Stomach (tissue), 9 donors: ENCODE measurements around the gene ATP10B. TPM values are rescaled to one million over a fixed set of nuclear protein-coding genes. Genes with fewer than 3 reads are reported as not detected.

Experiments used
- DNase-seq, 2 donors: peaks; one replicate each; pipeline versions ENCODE4 v3.0.0 to v3.0.0-alpha.2; 2013 to 2019
- H3K27ac ChIP-seq, 5 donors: fragments of 200-600 bp in 4 of 5; sonication (generic) in 4 of 5; one replicate each; pipeline ENCODE4 v1.5.1; 2013 to 2019; ENCODE audit warnings: mild to moderate bottlenecking in 1 of 5, moderate library complexity in 1 of 5
- H3K27me3 ChIP-seq, 3 donors: fragments of 200-600 bp; sonication (generic); one replicate each; pipeline ENCODE4 v1.5.1; 2017 to 2019; ENCODE audit warnings: mixed run types in 1 of 3
- H3K36me3 ChIP-seq, 4 donors: fragments of 200-600 bp; sonication (generic); 1 replicate in 3 of 4; 2 replicates in 1 of 4; pipeline ENCODE4 v1.5.1; 2016 to 2019
- H3K4me1 ChIP-seq, 4 donors: fragments of 200-600 bp; sonication (generic); one replicate each; pipeline ENCODE4 v1.5.1; 2016 to 2019
- H3K4me3 ChIP-seq, 4 donors: fragments of 200-600 bp; sonication (generic) in 3 of 4; one replicate each; pipeline ENCODE4 v1.5.1; 2016 to 2019; ENCODE audit warnings: mild to moderate bottlenecking in 1 of 4
- H3K9me3 ChIP-seq, 4 donors: fragments of 200-600 bp; sonication (generic); one replicate each; pipeline ENCODE4 v1.5.1; 2016 to 2019
- EP300 ChIP-seq: sonication (generic); formaldehyde crosslinking; IDR thresholded peaks from one replicate; pipeline ENCODE4 v1.6.1; 2017; ENCODE audit warnings: antibody characterized with exemption
- POLR2A ChIP-seq, 4 donors: fragments of 450-650 bp; IDR thresholded peaks; one replicate each; pipeline ENCODE4 v1.6.1; 2016; ENCODE audit warnings: antibody characterized with exemption in 4 of 4, control low read depth in 2 of 4, mild to moderate bottlenecking in 1 of 4, moderate library complexity in 1 of 4
- POLR2AphosphoS5 ChIP-seq, 3 donors: sonication (generic); formaldehyde crosslinking; IDR thresholded peaks; one replicate each; pipeline ENCODE4 v1.6.1; 2016; ENCODE audit warnings: antibody characterized with exemption in 3 of 3
- WGBS, 5 donors: extraction: QIAGEN DNeasy Blood & Tissue Kit in 3 of 5; methylation state at CpG; one replicate each; pipeline versions ENCODE4 v1.1.5 to v1.1.7; 2013 to 2018; 5-methylcytosine and 5-hydroxymethylcytosine counted together
- intact Hi-C: fragments of 100-400 bp; cut with DNase I; formaldehyde crosslinking; loops from one replicate; pipeline ENCODE4 v1.15.1; 2023; ENCODE audit warnings: low total_unique reads
- polyA plus RNA-seq, 3 donors: library from polyadenylated mRNA; stranded (reverse); fragments of 200-250 nt; gene quantifications; one replicate each; pipeline ENCODE4 v1.2.3, GENCODE V29; 2013
- total RNA-seq, 5 donors: library from RNA; depleted of rRNA; stranded (reverse); fragments of >200 nt; gene quantifications; one replicate each; pipeline versions ENCODE4 v1.1.0 to v1.2.3, GENCODE V29; 2014 to 2016
- TF ChIP-seq, protein P1 (sequence below), 7 experiments: fragments of 450-650 bp in 4 of 7; fragments of 200-600 bp in 3 of 7; sonication (generic) in 3 of 7; IDR thresholded peaks; one replicate each; pipeline ENCODE4 v1.5.1; 2016 to 2019; ENCODE audit warnings: antibody characterized with exemption in 7 of 7, control low read depth in 2 of 7, mild to moderate bottlenecking in 1 of 7
- donor health status: healthy with polysubstance abuse.
- donor health status: Bipolar disorder and iron deficiency.
- donor health status: healthy.

The ATP10B gene
- total and polyA plus RNA-seq, 8 donors: 0.25 to 115 (median 4.4) TPM

DNA sequence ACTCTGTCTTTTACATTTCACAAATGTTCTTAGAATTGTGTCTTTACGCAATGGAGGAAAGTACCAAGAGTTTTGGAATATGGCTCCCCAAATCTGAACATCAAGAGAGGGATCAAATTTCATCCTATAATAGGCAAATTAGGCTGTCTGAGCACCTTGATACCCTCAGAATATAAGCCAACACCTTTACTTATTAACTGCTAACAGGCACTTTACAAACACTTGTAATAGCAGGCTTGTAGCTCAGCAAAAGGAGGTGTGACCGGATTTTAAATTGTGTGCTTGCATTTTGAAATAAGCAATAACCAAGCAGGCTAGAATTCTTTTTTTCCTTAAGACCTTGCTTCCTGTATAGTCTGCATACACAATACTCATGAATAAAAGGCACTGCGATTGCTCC lies 92.0 kb downstream of the ATP10B start:
- Histone ChIP-seq H3K9me3 (peaks cover 0 to 5% (median 0%) of the 10 kb centered on the region in 4 donors), H3K4me1 (no peaks in the 10 kb centered on the region), H3K27ac (no peak overlapping the region), H3K4me3 (no peak overlapping the region), H3K36me3 (no peaks in the 10 kb centered on the region), H3K27me3 (no peaks in the 10 kb centered on the region)
- no peak for TF ChIP-seq POLR2A (IDR thresholded peaks at IDR 0.05)
- no peak for TF ChIP-seq POLR2AphosphoS5 (IDR thresholded peaks at IDR 0.05)
- TF ChIP-seq, protein P1, sequence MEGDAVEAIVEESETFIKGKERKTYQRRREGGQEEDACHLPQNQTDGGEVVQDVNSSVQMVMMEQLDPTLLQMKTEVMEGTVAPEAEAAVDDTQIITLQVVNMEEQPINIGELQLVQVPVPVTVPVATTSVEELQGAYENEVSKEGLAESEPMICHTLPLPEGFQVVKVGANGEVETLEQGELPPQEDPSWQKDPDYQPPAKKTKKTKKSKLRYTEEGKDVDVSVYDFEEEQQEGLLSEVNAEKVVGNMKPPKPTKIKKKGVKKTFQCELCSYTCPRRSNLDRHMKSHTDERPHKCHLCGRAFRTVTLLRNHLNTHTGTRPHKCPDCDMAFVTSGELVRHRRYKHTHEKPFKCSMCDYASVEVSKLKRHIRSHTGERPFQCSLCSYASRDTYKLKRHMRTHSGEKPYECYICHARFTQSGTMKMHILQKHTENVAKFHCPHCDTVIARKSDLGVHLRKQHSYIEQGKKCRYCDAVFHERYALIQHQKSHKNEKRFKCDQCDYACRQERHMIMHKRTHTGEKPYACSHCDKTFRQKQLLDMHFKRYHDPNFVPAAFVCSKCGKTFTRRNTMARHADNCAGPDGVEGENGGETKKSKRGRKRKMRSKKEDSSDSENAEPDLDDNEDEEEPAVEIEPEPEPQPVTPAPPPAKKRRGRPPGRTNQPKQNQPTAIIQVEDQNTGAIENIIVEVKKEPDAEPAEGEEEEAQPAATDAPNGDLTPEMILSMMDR (IDR thresholded peaks at IDR 0.05): no peak
- no peak for TF ChIP-seq EP300
- intact Hi-C loops: no loop called here
- 77 to 92% (median 90%) methylated on average over 3 of the region's 3 CpGs for WGBS, 5 donors
- DNase-seq: no peak

DNA sequence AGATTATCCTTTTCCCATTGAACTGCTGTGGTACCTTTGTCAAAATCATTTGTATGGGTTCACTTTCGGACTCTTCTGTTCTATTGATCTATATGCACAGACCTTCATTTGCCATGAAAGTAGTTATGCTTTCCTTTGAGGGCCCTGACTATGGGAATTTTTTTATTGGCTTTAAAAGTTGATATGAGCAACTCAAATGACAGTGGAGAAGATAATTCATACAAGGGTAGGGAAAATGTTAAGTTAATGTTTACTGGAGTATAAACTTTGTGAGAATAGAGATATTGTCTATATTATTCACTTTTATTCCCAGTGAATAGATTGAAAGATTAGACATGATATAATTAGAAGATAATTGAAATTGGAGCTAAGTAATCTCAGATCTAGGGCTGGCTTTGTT lies 94.8 kb downstream of the ATP10B start:
- H3K36me3 ChIP-seq: no peaks in the 10 kb centered on the region
- 6 to 95% (median 44%) methylated on average over 1 of the region's 1 CpG for WGBS, 5 donors
- no peak for TF ChIP-seq POLR2AphosphoS5 (IDR thresholded peaks at IDR 0.05)
- TF ChIP-seq, protein P1 (IDR thresholded peaks at IDR 0.05): no peak
- H3K27me3 ChIP-seq: no peaks in the 10 kb centered on the region
- peaks cover 0 to 3% (median 0%) of the 10 kb centered on the region in 4 donors for H3K9me3 ChIP-seq
- DNase-seq: no peak
- intact Hi-C loops: no loop called here
- H3K4me1 ChIP-seq: no peaks in the 10 kb centered on the region
- no peak overlapping the region for H3K27ac ChIP-seq
- H3K4me3 ChIP-seq: no peak overlapping the region

DNA sequence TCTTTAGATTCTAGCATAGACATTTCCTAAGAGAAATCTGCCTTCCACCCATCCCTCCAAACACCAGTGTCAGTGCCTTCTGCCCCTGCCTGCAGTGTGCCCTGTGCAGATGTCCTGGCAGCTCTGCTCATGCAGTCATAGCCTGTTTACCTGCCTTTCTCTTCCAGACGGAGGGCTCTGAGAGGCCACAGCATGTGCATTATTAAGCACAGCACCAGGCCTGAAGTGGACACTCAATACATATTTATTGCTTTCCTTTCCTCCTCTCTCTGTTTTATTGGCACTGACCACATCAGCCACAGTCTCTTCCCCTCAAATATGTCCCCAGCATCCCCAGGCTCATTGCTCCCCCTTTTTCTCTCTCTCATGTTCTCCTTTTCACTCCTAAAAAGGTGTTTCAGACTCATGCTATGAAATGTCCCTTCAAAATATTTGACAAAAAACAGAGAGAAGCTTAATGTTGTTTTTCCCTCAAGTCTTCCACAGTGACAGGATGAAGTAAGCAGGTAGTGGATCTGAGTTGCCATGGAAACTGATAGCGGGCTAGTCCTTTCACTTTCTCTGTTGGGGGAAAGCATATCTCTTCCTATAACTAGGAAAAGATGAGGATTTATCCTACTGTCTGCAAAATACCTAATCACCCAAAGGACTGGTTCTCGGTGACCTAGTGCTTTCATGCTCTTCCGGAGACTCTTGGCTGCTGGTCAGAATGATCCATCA lies 100.9 kb downstream of the ATP10B start:
- DNase-seq: peak in 1 of 2 donors; percentile 12
- H3K4me3 ChIP-seq: no peak overlapping the region
- H3K27me3 ChIP-seq: no peaks in the 10 kb centered on the region
- intact Hi-C loops: no loop called here
- 54 to 65% (median 59%) methylated on average over 4 of the region's 4 CpGs for WGBS, 5 donors
- H3K9me3 ChIP-seq: no peaks in the 10 kb centered on the region
- no peak overlapping the region for H3K27ac ChIP-seq
- H3K4me1 ChIP-seq: no peaks in the 10 kb centered on the region
- TF ChIP-seq, protein P1 (IDR thresholded peaks at IDR 0.05): no peak
- no peak for TF ChIP-seq POLR2AphosphoS5 (IDR thresholded peaks at IDR 0.05)
- TF ChIP-seq POLR2A (IDR thresholded peaks at IDR 0.05): no peak
- no peak for TF ChIP-seq EP300
- no peaks in the 10 kb centered on the region for H3K36me3 ChIP-seq

DNA sequence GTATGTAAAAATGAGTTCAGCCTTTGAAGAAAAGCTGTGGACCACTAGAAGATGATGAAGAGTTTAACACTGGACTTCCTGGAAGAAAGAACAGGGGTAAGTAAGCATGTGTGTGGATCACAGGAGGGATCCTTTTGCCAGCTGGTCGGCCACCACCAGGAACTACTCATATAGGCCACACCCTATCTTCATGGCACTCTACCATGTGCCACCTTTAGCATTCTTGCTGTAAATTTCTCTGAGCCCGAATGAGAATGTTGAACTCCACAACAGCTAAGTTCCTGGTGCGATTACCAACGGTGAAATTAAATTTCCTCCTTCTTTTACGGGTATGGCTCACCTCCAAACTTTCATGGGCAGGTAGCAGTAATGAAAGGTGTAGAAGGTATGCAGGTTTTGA lies 102.3 kb downstream of the ATP10B start:
- no peaks in the 10 kb centered on the region for H3K9me3 ChIP-seq
- no peaks in the 10 kb centered on the region for H3K27me3 ChIP-seq
- no peaks in the 10 kb centered on the region for H3K36me3 ChIP-seq
- H3K4me3 ChIP-seq: no peak overlapping the region
- WGBS, 5 donors: 87 to 91% (median 90%) methylated on average over 5 of the region's 5 CpGs
- intact Hi-C loops: no loop called here
- no peaks in the 10 kb centered on the region for H3K4me1 ChIP-seq
- no peak for DNase-seq
- TF ChIP-seq, protein P1 (IDR thresholded peaks at IDR 0.05): no peak
- TF ChIP-seq EP300: no peak
- TF ChIP-seq POLR2A (IDR thresholded peaks at IDR 0.05): no peak
- no peak for TF ChIP-seq POLR2AphosphoS5 (IDR thresholded peaks at IDR 0.05)
- H3K27ac ChIP-seq: no peak overlapping the region
